T-cell (primary cell): ENCODE data around the gene PPIL1. TPM values are rescaled to one million over a fixed set of nuclear protein-coding genes. Genes with fewer than 3 reads are reported as not detected.

Experiments used
- ATAC-seq, 4 experiments: fragments of 200-7000 bp in 3 of 4; fragments of 150-1000 bp in 1 of 4; cut with Tn5 transposase; replicated peaks in 1 of 4; 1 replicate in 3 of 4; 2 replicates in 1 of 4; pipeline ENCODE4 v1.10.0; 2021; ENCODE audit warnings: moderate library complexity in 3 of 4, mild to moderate bottlenecking in 2 of 4, moderate number of reproducible peaks in 1 of 4
- CTCF ChIA-PET, 2 donors: fragments of 300-600 bp; sonication (Branson Sonifier 250); formaldehyde crosslinking; loops; one replicate each; lab custom pipeline; 2022; ENCODE audit warnings: antibody characterized with exemption in 2 of 2; lab: Charles Lee
- POLR2A ChIA-PET, 2 donors: fragments of 300-600 bp; sonication (Branson Sonifier 250); formaldehyde crosslinking; loops; one replicate each; lab custom pipeline; 2022; ENCODE audit warnings: antibody characterized with exemption in 2 of 2; lab: Charles Lee
- DNase-seq, 35 experiments: peaks; one replicate each; pipeline versions ENCODE4 v3.0.0 to v3.0.0-alpha.2; 2013 to 2023
- H3K27ac ChIP-seq: one replicate; pipeline ENCODE4 v1.5.1; 2013; ENCODE audit warnings: low read length
- H3K27me3 ChIP-seq, 2 experiments: replicated peaks in 1 of 2; 1 replicate in 1 of 2; 2 replicates in 1 of 2; pipeline versions ENCODE4 v1.6.1 to v1.7.0; 2013; ENCODE audit warnings: low read length in 1 of 2, mixed read lengths in 1 of 2; ENCODE audit not compliant: control insufficient read depth in 2 of 2, insufficient read depth in 2 of 2; ENCODE audit errors: extremely low read depth in 1 of 2
- H3K36me3 ChIP-seq, 2 donors: 1 replicate in 1 of 2; 2 replicates in 1 of 2; pipeline versions ENCODE4 v1.6.1 to v1.7.0; 2013; ENCODE audit warnings: low read length in 1 of 2; ENCODE audit not compliant: control insufficient read depth in 2 of 2, insufficient read depth in 1 of 2; ENCODE audit errors: extremely low read depth in 1 of 2
- H3K4me1 ChIP-seq, 2 experiments: 1 replicate in 1 of 2; 2 replicates in 1 of 2; pipeline versions ENCODE4 v1.6.1 to v1.7.0; 2013; ENCODE audit warnings: low read length in 2 of 2, mixed read lengths in 1 of 2; ENCODE audit not compliant: insufficient read depth in 2 of 2, control insufficient read depth in 1 of 2; ENCODE audit errors: extremely low read depth in 1 of 2
- H3K4me3 ChIP-seq, 2 donors: 1 replicate in 1 of 2; 2 replicates in 1 of 2; pipeline versions ENCODE4 v1.5.1 to v1.7.0; 2013; ENCODE audit warnings: mild to moderate bottlenecking in 2 of 2, low read length in 1 of 2, moderate library complexity in 1 of 2; ENCODE audit not compliant: control insufficient read depth in 1 of 2; ENCODE audit errors: extremely low read depth in 1 of 2
- H3K9me3 ChIP-seq: 2 replicates; pipeline ENCODE4 v1.7.0; 2013
- H3K27ac Mint-ChIP-seq, 2 donors: one replicate each; pipeline ENCODE4 v1.8.0; 2020 to 2021; ENCODE audit warnings: mild to moderate bottlenecking in 2 of 2, mixed read lengths in 2 of 2
- H3K27me3 Mint-ChIP-seq, 2 donors: one replicate each; pipeline ENCODE4 v1.8.0; 2021 to 2022; ENCODE audit warnings: mixed read lengths in 2 of 2
- H3K36me3 Mint-ChIP-seq: one replicate; pipeline ENCODE4 v1.8.0; 2021; ENCODE audit warnings: mixed read lengths
- H3K4me1 Mint-ChIP-seq, 3 donors: one replicate each; pipeline ENCODE4 v1.8.0; 2020 to 2022; ENCODE audit warnings: mixed read lengths in 3 of 3, mild to moderate bottlenecking in 1 of 3
- H3K4me3 Mint-ChIP-seq, 3 donors: one replicate each; pipeline ENCODE4 v1.8.0; 2020 to 2022; ENCODE audit warnings: mild to moderate bottlenecking in 3 of 3, mixed read lengths in 3 of 3, moderate library complexity in 3 of 3
- H3K9me3 Mint-ChIP-seq, 3 donors: one replicate each; pipeline ENCODE4 v1.8.0; 2020 to 2022; ENCODE audit warnings: mixed read lengths in 3 of 3
- WGBS: methylation state at CpG from one replicate; pipeline ENCODE4 v1.1.5; 2013; ENCODE audit warnings: missing lambda C conversion rate; ENCODE audit not compliant: insufficient coverage; 5-methylcytosine and 5-hydroxymethylcytosine counted together
- total RNA-seq, 35 experiments: library from RNA in 6 of 35; stranded (reverse) in 6 of 35; fragments of 120-200 nt in 1 of 35; gene quantifications; one replicate each; pipeline versions ENCODE4 v1.2.1 to v1.2.4 and lab custom pipeline; 2013 to 2026

PPIL1 gene
- total RNA-seq, 5 donors from 2014 or later (not counting 1 experiment from before 2014, with no cell fraction given): 5.0 to 14.4 (median 10.6) TPM

DNA sequence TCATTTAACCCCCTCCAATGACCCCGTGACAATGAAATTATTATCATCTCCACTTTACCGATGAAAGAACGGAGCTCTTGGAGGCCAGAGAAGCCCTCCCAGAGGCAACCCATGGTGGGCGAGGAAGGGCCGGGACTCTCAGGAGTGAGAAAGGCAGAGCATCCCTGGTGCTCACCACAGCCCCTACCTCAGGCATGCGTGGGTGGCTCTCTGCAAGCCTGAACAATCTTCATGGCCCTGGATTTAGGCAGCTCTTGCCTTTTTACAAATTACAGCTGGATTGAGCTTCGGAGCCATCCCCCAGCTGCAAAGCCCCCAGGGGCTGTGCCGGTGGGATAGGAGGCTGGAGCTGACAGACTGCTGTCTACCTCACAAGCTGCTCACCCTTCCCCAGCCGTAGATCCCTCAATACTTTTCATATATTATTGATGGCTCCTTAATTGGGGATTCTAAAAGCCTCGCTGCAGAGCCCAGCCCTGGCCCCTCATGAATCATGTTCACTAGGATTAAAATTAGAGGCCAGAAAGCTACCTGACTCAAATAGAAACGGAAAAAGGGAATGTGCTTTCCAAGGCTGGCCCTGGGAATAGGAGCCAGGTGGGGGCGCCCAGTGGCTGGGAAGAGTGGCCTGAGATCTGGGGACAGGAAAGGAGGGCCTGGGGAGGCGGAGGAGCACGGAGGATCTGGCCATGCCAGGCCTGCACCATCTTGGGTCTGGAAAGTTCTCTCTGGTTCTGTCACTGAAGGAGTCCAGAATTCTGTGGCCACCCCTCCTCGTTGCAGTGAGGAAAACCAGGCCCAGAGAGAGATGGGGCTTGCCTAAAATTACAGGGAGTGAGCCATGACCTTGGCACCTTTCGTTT, 64.4 kb downstream of the PPIL1 start:
- ATAC-seq: no peak
- Histone ChIP-seq H3K4me1 (no peaks in the 10 kb centered on the region), H3K4me3 (no peak overlapping the region), H3K27me3 (peaks cover 0 to 2% of the 10 kb centered on the region in 2 experiments), H3K27ac (no peak overlapping the region), H3K9me3 (no peaks in the 10 kb centered on the region), H3K36me3 (no peaks in the 10 kb centered on the region)
- no peak overlapping the region for H3K27ac Mint-ChIP-seq
- H3K9me3 Mint-ChIP-seq: no peaks in the 10 kb centered on the region
- no peaks in the 10 kb centered on the region for H3K36me3 Mint-ChIP-seq
- WGBS: 80% methylated on average over 14 of the region's 16 CpGs
- no peak overlapping the region for H3K4me3 Mint-ChIP-seq
- no peaks in the 10 kb centered on the region for H3K4me1 Mint-ChIP-seq
- no peak for DNase-seq
- ChIA-PET CTCF (no interaction called here), POLR2A (no interaction called here)
- peaks cover 8 to 12% of the 10 kb centered on the region in 2 donors for H3K27me3 Mint-ChIP-seq

DNA sequence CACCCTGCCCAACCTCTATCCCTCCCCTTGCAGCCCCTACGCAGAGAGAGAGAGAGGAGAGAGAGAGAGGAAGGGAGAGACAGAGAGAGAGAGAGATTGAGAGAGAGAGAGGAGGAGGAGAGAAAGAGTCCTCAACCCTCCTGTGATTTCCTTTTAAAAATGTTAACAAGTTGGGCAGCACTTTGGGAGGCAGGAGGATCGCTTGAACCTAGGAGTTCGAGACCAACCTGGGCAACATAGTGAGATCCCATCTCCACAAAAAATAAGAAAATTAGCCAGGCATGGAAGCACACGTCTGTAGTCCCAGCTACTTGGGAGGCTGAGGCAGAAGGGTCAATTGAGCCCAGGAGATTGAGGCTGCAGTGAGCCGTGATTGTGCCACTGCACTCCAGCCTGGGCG, 65.4 kb downstream of the PPIL1 start:
- ChIA-PET POLR2A (no interaction called here), CTCF (no interaction called here)
- Mint-ChIP-seq H3K27me3 (peaks cover 8 to 12% of the 10 kb centered on the region in 2 donors), H3K4me1 (no peaks in the 10 kb centered on the region), H3K27ac (no peak overlapping the region), H3K4me3 (no peak overlapping the region), H3K36me3 (no peaks in the 10 kb centered on the region), H3K9me3 (no peaks in the 10 kb centered on the region)
- Histone ChIP-seq H3K9me3 (no peaks in the 10 kb centered on the region), H3K4me3 (no peak overlapping the region), H3K36me3 (no peaks in the 10 kb centered on the region), H3K27ac (no peak overlapping the region), H3K27me3 (peaks cover 0 to 2% of the 10 kb centered on the region in 2 experiments), H3K4me1 (no peaks in the 10 kb centered on the region)
- WGBS: 60% methylated on average over 1 of the region's 6 CpGs
- no peak for ATAC-seq
- DNase-seq: no peak

DNA sequence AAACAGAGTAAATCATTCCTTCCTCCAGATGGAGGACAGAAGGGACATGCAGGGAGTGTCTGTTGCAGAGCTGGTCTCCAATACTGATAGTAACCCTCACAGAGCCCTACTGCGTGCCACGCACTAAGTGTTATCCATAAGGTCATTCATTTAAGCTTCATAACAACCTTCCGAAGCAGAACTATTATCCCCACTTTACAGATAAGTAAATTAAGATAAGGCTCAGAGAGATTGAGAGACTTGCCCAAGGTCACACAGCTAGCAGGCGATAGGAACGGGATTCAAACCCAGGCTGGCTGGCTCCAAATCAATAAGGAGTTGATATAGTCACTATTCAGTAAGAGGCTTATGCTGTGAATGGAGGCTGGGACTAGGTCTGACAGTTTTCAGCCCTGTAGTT, 66.0 kb downstream of the PPIL1 start:
- DNase-seq (no peak), ATAC-seq (no peak)
- no peaks in the 10 kb centered on the region for H3K4me1 ChIP-seq
- H3K36me3 Mint-ChIP-seq: no peaks in the 10 kb centered on the region
- ChIA-PET CTCF (no interaction called here), POLR2A (no interaction called here)
- H3K4me1 Mint-ChIP-seq: no peaks in the 10 kb centered on the region
- H3K27me3 Mint-ChIP-seq: peaks cover 8 to 12% of the 10 kb centered on the region in 2 donors
- H3K36me3 ChIP-seq: no peaks in the 10 kb centered on the region
- whole genome bisulfite sequencing: no CpG with 5 or more reads among the region's 5 CpGs
- H3K27ac Mint-ChIP-seq: no peak overlapping the region
- no peak overlapping the region for H3K27ac ChIP-seq
- H3K9me3 Mint-ChIP-seq: no peaks in the 10 kb centered on the region
- H3K9me3 ChIP-seq: no peaks in the 10 kb centered on the region
- H3K27me3 ChIP-seq: peaks cover 0 to 2% of the 10 kb centered on the region in 2 experiments
- no peak overlapping the region for H3K4me3 Mint-ChIP-seq
- no peak overlapping the region for H3K4me3 ChIP-seq

DNA sequence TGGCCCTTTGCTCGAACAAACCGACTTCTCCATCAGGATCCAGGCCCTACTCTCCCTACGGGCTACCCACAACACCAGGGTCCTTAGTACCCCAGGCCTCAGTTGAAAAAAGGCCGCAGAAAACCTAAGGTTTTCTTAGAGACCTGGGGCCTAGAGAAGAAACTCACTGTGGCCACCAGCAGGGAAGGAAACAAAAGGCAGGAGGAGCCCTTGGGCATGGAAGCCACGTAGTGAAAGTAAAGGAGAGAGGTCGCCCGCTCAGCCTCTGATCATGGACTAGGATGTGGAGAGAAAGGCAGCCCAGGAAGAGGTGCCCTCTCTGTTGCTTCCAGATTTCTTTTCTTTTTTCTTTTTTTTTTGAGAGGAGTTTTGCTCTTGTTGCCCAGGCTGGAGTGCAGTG, 66.9 kb downstream of the PPIL1 start:
- no peaks in the 10 kb centered on the region for H3K9me3 ChIP-seq
- peaks cover 0 to 2% of the 10 kb centered on the region in 2 experiments for H3K27me3 ChIP-seq
- Mint-ChIP-seq H3K36me3 (no peaks in the 10 kb centered on the region), H3K4me1 (no peaks in the 10 kb centered on the region), H3K9me3 (no peaks in the 10 kb centered on the region), H3K4me3 (no peak overlapping the region), H3K27me3 (peaks cover 8 to 12% of the 10 kb centered on the region in 2 donors), H3K27ac (no peak overlapping the region)
- H3K27ac ChIP-seq: no peak overlapping the region
- ChIA-PET CTCF (interaction anchor here in 1 of 2 donors (0.6 kb wide), 1 partner anchor 61 kb away, joined by 3 read pairs; no protein-coding TSS in a partner anchor), POLR2A (no interaction called here)
- no peaks in the 10 kb centered on the region for H3K36me3 ChIP-seq
- DNase-seq: no peak
- ATAC-seq: no peak
- 87% methylated on average over 4 of the region's 7 CpGs for WGBS
- H3K4me1 ChIP-seq: no peaks in the 10 kb centered on the region
- no peak overlapping the region for H3K4me3 ChIP-seq

DNA sequence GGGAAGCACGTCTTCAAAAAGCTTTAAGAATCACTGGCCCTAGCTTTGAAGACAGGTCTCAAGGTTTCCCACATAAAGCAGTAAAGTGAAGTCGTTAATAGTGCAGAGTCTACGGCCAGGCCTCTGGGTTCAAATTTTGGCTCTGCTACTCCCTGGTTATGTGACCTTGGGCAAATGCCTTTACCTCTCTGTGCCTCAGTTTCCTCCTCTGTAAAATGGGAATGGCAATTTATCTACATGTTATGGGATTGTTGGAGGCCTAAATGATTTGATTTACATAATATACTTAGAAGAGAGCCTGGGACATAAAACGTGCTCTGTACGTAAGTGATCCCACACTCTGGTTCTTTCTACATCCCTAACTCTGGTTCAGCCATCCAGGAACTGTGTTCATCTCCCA, 67.5 kb downstream of the PPIL1 start:
- ATAC-seq (no peak), DNase-seq (no peak)
- no peak overlapping the region for H3K27ac ChIP-seq
- POLR2A ChIA-PET: no interaction called here
- WGBS: 85% methylated on average over 5 of the region's 5 CpGs
- no peak overlapping the region for H3K4me3 ChIP-seq
- H3K27ac Mint-ChIP-seq: no peak overlapping the region
- H3K27me3 Mint-ChIP-seq: peaks cover 8 to 12% of the 10 kb centered on the region in 2 donors
- no peaks in the 10 kb centered on the region for H3K36me3 Mint-ChIP-seq
- H3K27me3 ChIP-seq: peaks cover 0 to 2% of the 10 kb centered on the region in 2 experiments
- H3K9me3 ChIP-seq: no peaks in the 10 kb centered on the region
- H3K4me1 ChIP-seq: no peaks in the 10 kb centered on the region
- no peaks in the 10 kb centered on the region for H3K4me1 Mint-ChIP-seq
- no peaks in the 10 kb centered on the region for H3K9me3 Mint-ChIP-seq
- CTCF ChIA-PET: interaction anchor here in 1 of 2 donors (0.6 kb wide), 1 partner anchor 62 kb away, joined by 3 read pairs; no protein-coding TSS in a partner anchor
- H3K4me3 Mint-ChIP-seq: no peak overlapping the region
- H3K36me3 ChIP-seq: no peaks in the 10 kb centered on the region

DNA sequence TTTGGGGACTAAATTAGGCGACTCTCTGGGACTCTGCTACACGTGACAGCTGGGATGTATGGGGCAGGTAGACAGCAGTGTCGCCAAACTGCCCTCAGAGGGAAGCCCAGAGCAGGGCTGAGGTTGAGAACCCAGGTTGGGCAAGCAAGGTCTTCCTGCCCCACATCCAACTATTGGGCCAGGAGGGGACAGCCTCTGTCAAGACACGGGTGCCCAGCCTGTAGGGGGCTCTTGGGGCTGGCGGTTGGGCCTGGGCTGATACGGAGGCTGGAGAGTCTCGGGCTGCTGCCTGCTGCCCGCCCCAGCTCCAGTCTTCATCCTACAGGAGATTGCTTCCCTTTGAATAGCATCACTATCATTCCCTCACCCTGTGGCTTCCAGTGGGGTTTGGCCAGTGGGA, 68.7 kb downstream of the PPIL1 start:
- POLR2A ChIA-PET: no interaction called here
- no peak overlapping the region for H3K27ac Mint-ChIP-seq
- no peaks in the 10 kb centered on the region for H3K36me3 Mint-ChIP-seq
- Histone ChIP-seq H3K4me1 (no peaks in the 10 kb centered on the region), H3K9me3 (no peaks in the 10 kb centered on the region), H3K27me3 (peaks cover 0 to 2% of the 10 kb centered on the region in 2 experiments), H3K36me3 (no peaks in the 10 kb centered on the region), H3K27ac (no peak overlapping the region), H3K4me3 (no peak overlapping the region)
- ATAC-seq (no peak), DNase-seq (no peak)
- H3K4me3 Mint-ChIP-seq: no peak overlapping the region
- CTCF ChIA-PET: no interaction called here
- no peaks in the 10 kb centered on the region for H3K9me3 Mint-ChIP-seq
- WGBS: 66% methylated on average over 3 of the region's 8 CpGs
- peaks cover 8 to 12% of the 10 kb centered on the region in 2 donors for H3K27me3 Mint-ChIP-seq
- no peaks in the 10 kb centered on the region for H3K4me1 Mint-ChIP-seq
